Calu3 (cell line): Measurements from ENCODE around the gene BMPR2. TPM values are rescaled to one million over a fixed set of nuclear protein-coding genes. Genes with fewer than 3 reads are reported as not detected.
A peak's percentile ranks its signal among the peaks of the same experiment; 100 is the strongest.

Experiments
- Bru-seq: library from RNA; stranded (reverse); fragments of 400-500 nt; gene quantifications from one replicate; lab custom pipeline; 2021; lab: Mats Ljungman, UMichigan
- BruChase-seq, 2 experiments: library from RNA; stranded (reverse); fragments of 400-500 nt; gene quantifications; one replicate each; lab custom pipeline; 2021; lab: Mats Ljungman, UMichigan
- BruUV-seq: library from RNA; stranded (reverse); fragments of 400-500 nt; replicated peaks from 2 replicates; lab custom pipeline; 2021; lab: Mats Ljungman, UMichigan
- CTCF ChIA-PET: fragments of 300-600 bp; sonication (Branson Sonifier 250); formaldehyde crosslinking; loops from one replicate; lab custom pipeline; 2022; ENCODE audit warnings: antibody characterized with exemption; lab: Charles Lee
- DNase-seq: peaks from one replicate; pipeline ENCODE4 v3.0.0; 2022
- H3K27ac Mint-ChIP-seq: one replicate; pipeline ENCODE4 v1.8.0; 2022; ENCODE audit warnings: mixed read lengths; ENCODE audit not compliant: unreplicated experiment
- H3K27me3 Mint-ChIP-seq: one replicate; pipeline ENCODE4 v1.8.0; 2022; ENCODE audit warnings: mixed read lengths; ENCODE audit not compliant: unreplicated experiment
- H3K36me3 Mint-ChIP-seq: one replicate; pipeline ENCODE4 v1.8.0; 2022; ENCODE audit warnings: mild to moderate bottlenecking, moderate library complexity, mixed read lengths; ENCODE audit not compliant: insufficient read depth, unreplicated experiment
- H3K4me1 Mint-ChIP-seq: one replicate; pipeline ENCODE4 v1.8.0; 2022; ENCODE audit warnings: mild to moderate bottlenecking, low read depth, mixed read lengths; ENCODE audit not compliant: unreplicated experiment
- H3K4me3 Mint-ChIP-seq: one replicate; pipeline ENCODE4 v1.8.0; 2022; ENCODE audit warnings: mild to moderate bottlenecking, low read depth, moderate library complexity, mixed read lengths; ENCODE audit not compliant: unreplicated experiment
- H3K9me3 Mint-ChIP-seq: one replicate; pipeline ENCODE4 v1.8.0; 2022; ENCODE audit warnings: low read depth, mixed read lengths; ENCODE audit not compliant: unreplicated experiment
- intact Hi-C: fragments of 100-400 bp; cut with micrococcal nuclease; formaldehyde crosslinking; loops from one replicate; pipeline ENCODE4 v1.10.0; 2022; ENCODE audit not compliant: unreplicated experiment
- long read RNA-seq: library from polyadenylated mRNA; stranded (forward); transcript quantifications from one replicate; pipeline ENCODE4 v2.0.0, GENCODE V29; 2022
- total RNA-seq: library from RNA; stranded (reverse); gene quantifications from 2 replicates; pipeline ENCODE4 v1.2.3, GENCODE V29; 2022
- TF ChIP-seq, protein P1 (sequence below): fragments of 200-600 bp; IDR thresholded peaks from one replicate; pipeline ENCODE4 v1.8.0; 2022; ENCODE audit warnings: antibody characterized with exemption; ENCODE audit not compliant: unreplicated experiment

Gene BMPR2
- total RNA-seq: 40.3 and 50.1 TPM in 2 replicates
- percentile 77 among the genes with signal in this experiment for Bru-seq, nascent RNA
- BruChase-seq, experiment 1, labeled RNA remaining after a 6-hour chase: percentile 89 among the genes with signal in this experiment
- percentile 82 among the genes with signal in this experiment for BruChase-seq, experiment 2, labeled RNA remaining after a 2-hour chase
- long read RNA-seq, full-length matches to known transcripts: 5 of 15 reads
- long read RNA-seq, partial matches to known transcripts: 4 of 15 reads
- long read RNA-seq, other reads (novel, unspliced or antisense): 6 of 15 reads

DNA sequence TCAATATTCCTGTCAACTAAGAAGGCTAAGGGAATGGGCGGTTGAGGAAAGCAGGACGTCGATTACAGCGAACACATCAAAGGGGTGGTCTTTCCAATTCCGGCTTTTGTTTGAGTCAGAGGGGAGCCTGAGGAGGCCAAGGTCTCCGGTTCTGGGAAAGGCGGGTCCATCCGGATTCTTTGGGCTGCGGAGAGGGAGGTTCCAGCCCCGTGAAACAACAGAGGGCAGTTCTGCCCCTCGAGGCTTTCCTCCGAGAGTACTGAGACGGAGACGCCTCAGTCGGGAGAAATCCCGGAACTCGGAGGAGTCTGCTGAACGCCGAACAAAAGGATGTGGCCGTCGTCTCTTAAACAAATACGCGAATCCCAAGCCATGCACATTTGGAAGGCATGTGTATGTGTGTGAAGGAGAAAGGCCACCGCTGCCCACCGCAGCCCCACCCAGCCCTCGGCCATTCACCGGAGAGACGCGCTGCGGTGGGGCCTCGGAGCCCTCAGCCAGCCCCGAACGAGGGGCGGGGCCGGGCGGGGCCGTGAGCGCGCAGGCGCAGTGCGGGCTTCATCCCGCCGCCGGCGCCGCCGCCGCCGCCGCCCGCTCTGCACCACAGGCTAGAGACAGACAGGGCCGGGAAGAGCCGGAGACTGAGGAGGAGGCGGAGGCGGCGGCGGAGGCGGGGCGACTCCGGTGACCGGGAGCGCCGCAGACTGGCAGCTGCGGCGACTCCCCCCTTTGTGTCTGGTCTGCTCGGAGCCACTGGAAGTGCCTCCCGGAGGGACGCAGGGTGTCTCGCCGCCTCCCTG is at the start of gene BMPR2:
TSS of gene BMPR2 (plus strand) at position 719 of the 800 bp plus-strand sequence. CDS start 1,148 bp downstream, outside the sequence.
- H3K9me3 Mint-ChIP-seq: no peaks in the 10 kb centered on the region
- H3K27ac Mint-ChIP-seq: peak within 1 kb of the TSS; percentile 84
- TF ChIP-seq, protein P1, sequence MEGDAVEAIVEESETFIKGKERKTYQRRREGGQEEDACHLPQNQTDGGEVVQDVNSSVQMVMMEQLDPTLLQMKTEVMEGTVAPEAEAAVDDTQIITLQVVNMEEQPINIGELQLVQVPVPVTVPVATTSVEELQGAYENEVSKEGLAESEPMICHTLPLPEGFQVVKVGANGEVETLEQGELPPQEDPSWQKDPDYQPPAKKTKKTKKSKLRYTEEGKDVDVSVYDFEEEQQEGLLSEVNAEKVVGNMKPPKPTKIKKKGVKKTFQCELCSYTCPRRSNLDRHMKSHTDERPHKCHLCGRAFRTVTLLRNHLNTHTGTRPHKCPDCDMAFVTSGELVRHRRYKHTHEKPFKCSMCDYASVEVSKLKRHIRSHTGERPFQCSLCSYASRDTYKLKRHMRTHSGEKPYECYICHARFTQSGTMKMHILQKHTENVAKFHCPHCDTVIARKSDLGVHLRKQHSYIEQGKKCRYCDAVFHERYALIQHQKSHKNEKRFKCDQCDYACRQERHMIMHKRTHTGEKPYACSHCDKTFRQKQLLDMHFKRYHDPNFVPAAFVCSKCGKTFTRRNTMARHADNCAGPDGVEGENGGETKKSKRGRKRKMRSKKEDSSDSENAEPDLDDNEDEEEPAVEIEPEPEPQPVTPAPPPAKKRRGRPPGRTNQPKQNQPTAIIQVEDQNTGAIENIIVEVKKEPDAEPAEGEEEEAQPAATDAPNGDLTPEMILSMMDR: no peak
- H3K36me3 Mint-ChIP-seq: peaks cover 46% of the 10 kb centered on the region
- CTCF ChIA-PET: interaction anchor here (0.6 kb wide), 1 partner anchor 40 kb away, joined by 5 read pairs; no protein-coding TSS in a partner anchor
- peaks cover 20% of the 10 kb centered on the region for H3K4me1 Mint-ChIP-seq
- TSS peak; percentile 95 for BruUV-seq
- intact Hi-C loops: no loop called here
- H3K27me3 Mint-ChIP-seq: no peaks in the 10 kb centered on the region
- DNase-seq: peak; percentile 94
- H3K4me3 Mint-ChIP-seq: peak within 1 kb of the TSS; percentile 73

DNA sequence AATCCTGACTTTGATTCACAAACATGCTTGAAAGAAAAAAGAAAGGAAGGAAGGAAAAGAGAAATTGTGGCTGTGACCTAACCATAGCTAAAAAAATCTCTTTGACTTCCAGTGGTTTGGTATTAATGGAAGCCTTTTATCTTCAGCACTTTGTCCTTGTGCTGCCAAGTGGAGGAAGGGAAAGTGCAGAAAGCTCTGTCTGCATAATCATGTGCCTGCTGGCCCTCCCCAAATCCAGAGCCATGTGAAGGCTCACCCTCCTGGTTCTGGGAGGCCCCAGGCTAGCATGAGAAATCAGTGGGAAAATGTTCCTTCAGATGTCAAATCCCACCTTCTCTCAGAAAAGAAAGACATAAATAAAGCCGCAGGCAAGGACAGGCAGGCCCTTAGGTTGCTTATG is 48.3 kb upstream of the BMPR2 start:
- Mint-ChIP-seq H3K27me3 (no peaks in the 10 kb centered on the region), H3K9me3 (no peaks in the 10 kb centered on the region), H3K4me3 (no peak overlapping the region), H3K4me1 (no peaks in the 10 kb centered on the region), H3K27ac (no peak overlapping the region), H3K36me3 (no peaks in the 10 kb centered on the region)
- no peak for DNase-seq
- no TSS peak for BruUV-seq
- CTCF ChIA-PET: no interaction called here
- intact Hi-C loops: no loop called here
- TF ChIP-seq, protein P1: no peak

DNA sequence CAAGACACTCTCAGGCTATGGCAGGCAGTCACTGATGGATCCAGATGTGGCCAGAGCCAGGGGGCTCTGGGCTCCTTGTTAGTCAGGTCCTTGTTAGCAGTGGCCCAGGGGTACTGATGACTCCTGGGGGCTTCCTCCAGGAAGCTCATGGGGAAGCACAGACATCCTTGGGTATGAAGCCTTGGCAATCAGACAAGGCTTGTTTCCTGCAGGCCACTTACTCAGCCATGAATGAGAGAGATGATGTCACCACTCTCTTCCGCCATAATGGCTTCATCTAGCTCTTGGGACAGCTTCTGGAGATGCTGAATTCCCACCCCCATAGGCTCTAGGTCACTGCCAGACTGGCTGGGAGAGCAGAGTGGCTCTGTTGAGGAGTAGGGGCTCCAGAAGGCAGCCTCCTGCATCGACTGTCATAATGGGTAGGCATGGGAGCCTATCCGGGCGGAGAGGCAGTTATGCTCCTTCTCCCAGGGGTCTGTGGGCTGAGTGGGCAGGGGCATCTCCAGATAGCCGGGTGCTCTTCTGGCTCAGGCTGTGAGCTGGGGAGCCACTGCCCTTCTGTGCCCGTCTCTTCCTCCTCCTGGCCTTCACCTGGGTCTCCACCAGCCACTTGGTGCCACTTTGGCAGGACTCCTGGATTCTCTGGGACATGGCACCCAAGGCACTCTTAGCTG is 40.2 kb upstream of the BMPR2 start:
- Mint-ChIP-seq H3K9me3 (no peaks in the 10 kb centered on the region), H3K36me3 (no peaks in the 10 kb centered on the region), H3K27me3 (no peaks in the 10 kb centered on the region), H3K4me1 (peaks cover 8% of the 10 kb centered on the region), H3K27ac (no peak overlapping the region), H3K4me3 (no peak overlapping the region)
- TF ChIP-seq, protein P1: no peak
- intact Hi-C loops: no loop called here
- CTCF ChIA-PET: interaction anchor here (0.7 kb wide), 1 partner anchor 40 kb away, joined by 5 read pairs; no protein-coding TSS in a partner anchor
- DNase-seq: no peak
- no TSS peak for BruUV-seq

DNA sequence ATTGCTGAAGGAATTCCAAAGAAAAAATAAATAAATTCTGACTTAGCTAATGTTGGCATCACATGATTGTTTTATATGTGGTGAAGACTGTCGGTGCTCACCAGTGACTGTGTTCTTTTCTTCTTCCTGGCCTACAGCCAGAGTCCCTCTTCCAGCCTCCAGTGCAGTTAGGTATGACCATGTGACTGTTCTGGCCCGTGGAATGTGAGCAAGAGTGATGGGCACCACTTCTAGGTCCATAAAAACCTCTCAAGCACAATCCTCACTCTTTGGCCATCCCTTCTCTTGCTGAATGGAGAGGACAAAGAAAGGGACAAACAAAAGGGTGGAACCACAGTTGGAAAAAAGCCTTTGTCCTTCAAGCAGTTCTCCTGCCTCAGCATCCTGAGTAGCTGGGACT is 39.0 kb upstream of the BMPR2 start:
- DNase-seq: no peak
- H3K4me1 Mint-ChIP-seq: peaks cover 8% of the 10 kb centered on the region
- TF ChIP-seq, protein P1: no peak
- H3K36me3 Mint-ChIP-seq: no peaks in the 10 kb centered on the region
- no TSS peak for BruUV-seq
- intact Hi-C loops: no loop called here
- CTCF ChIA-PET: interaction anchor here (0.6 kb wide), 1 partner anchor 111 kb away, joined by 4 read pairs; no protein-coding TSS in a partner anchor
- H3K9me3 Mint-ChIP-seq: no peaks in the 10 kb centered on the region
- H3K27ac Mint-ChIP-seq: no peak overlapping the region
- H3K27me3 Mint-ChIP-seq: no peaks in the 10 kb centered on the region
- H3K4me3 Mint-ChIP-seq: no peak overlapping the region
